ENCODE data around the gene MYO3B.

DNA sequence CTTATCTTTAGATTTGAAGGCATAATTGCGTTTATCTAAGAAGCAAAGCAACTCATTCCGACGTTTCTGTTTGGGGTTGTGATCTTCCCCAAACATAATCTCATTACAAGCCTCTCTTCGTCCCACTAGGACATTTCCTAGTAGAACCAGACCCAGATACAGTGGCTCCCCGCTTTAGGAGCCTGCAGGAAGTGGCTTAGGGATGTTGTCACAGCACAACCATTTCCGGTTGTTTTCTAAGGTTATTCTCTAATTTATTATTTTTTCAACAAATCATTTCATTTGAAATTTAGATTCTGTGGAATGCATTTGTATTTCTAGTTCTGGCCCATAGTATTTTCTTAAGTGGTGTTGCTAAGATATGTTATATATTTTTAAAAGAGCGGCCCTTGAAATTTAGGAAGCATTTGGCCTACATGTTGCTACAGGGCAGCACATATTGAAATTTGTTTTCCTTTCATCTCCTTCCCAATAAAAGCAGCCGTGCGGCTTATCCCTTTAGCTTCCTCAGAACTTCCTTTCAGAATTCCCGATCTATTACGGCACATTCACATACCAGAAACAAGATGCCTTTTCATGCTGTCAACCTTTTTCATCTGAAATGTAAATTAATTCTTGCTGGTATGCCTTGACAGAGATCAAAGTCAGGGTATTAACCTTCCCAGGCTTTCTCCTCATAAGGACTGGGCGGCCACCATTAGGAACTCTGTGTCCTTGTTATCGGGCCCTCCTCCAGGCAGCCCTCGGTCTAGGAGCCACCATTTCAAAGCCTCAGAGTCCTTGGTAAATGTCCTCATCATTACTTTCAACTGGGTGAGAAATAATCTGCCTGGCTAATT is 326.2 kb downstream of the MYO3B start:
- TF ChIP-seq FOXP2 (optimal IDR thresholded peaks at IDR 0.05; ENCODE audit: borderline replicate concordance, extremely low read depth, extremely low read length, insufficient read depth) (no peak), POLR2AphosphoS5 (IDR thresholded peaks at IDR 0.05; ENCODE audit: low read depth, low read length) (no peak), TAF1 (IDR thresholded peaks at IDR 0.05; ENCODE audit: borderline replicate concordance, insufficient read depth, low read length) (no peak)
- TF ChIP-seq, protein P1, sequence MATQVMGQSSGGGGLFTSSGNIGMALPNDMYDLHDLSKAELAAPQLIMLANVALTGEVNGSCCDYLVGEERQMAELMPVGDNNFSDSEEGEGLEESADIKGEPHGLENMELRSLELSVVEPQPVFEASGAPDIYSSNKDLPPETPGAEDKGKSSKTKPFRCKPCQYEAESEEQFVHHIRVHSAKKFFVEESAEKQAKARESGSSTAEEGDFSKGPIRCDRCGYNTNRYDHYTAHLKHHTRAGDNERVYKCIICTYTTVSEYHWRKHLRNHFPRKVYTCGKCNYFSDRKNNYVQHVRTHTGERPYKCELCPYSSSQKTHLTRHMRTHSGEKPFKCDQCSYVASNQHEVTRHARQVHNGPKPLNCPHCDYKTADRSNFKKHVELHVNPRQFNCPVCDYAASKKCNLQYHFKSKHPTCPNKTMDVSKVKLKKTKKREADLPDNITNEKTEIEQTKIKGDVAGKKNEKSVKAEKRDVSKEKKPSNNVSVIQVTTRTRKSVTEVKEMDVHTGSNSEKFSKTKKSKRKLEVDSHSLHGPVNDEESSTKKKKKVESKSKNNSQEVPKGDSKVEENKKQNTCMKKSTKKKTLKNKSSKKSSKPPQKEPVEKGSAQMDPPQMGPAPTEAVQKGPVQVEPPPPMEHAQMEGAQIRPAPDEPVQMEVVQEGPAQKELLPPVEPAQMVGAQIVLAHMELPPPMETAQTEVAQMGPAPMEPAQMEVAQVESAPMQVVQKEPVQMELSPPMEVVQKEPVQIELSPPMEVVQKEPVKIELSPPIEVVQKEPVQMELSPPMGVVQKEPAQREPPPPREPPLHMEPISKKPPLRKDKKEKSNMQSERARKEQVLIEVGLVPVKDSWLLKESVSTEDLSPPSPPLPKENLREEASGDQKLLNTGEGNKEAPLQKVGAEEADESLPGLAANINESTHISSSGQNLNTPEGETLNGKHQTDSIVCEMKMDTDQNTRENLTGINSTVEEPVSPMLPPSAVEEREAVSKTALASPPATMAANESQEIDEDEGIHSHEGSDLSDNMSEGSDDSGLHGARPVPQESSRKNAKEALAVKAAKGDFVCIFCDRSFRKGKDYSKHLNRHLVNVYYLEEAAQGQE (IDR thresholded peaks at IDR 0.05; ENCODE audit: insufficient read depth in 1 of 2, low read depth in 2 of 2, low read length in 2 of 2) = no peak
